Chondrocyte (in vitro differentiated cells): ENCODE measurements around the gene EIPR1. TPM values are rescaled to one million over a fixed set of nuclear protein-coding genes. Genes with fewer than 3 reads are reported as not detected.

ENCODE experiments used
- DNase-seq: peaks from one replicate; pipeline ENCODE4 v3.0.0; 2021; ENCODE audit warnings: mixed read lengths, low spot score
- H3K27ac Mint-ChIP-seq: one replicate; pipeline ENCODE4 v1.8.0; 2021; ENCODE audit warnings: mild to moderate bottlenecking, moderate library complexity, mixed read lengths; ENCODE audit not compliant: unreplicated experiment
- H3K27me3 Mint-ChIP-seq: 2 replicates; pipeline ENCODE4 v1.8.0; 2021; ENCODE audit warnings: low read depth, mixed read lengths
- H3K36me3 Mint-ChIP-seq: 2 replicates; pipeline ENCODE4 v1.8.0; 2021; ENCODE audit warnings: low read depth, mixed read lengths
- H3K4me1 Mint-ChIP-seq: 2 replicates; pipeline ENCODE4 v1.8.0; 2021; ENCODE audit warnings: low read depth, mild to moderate bottlenecking, mixed read lengths
- H3K4me3 Mint-ChIP-seq: one replicate; pipeline ENCODE4 v1.8.0; 2021; ENCODE audit warnings: mild to moderate bottlenecking, moderate library complexity, mixed read lengths; ENCODE audit not compliant: unreplicated experiment
- H3K9me3 Mint-ChIP-seq: 2 replicates; pipeline ENCODE4 v1.8.0; 2021; ENCODE audit warnings: low read depth, mixed read lengths
- total RNA-seq: library from RNA; stranded (reverse); gene quantifications from 3 replicates; pipeline ENCODE4 v1.2.1, GENCODE V29; 2021
- TF ChIP-seq, protein P1 (sequence below): fragments of 200-600 bp; sonication (generic); IDR thresholded peaks from 2 replicates; pipeline ENCODE4 v1.5.0; 2021; ENCODE audit warnings: antibody characterized with exemption, mild to moderate bottlenecking, moderate library complexity

EIPR1 gene
- total RNA-seq, 1 donor from 2014 or later = 18.2 TPM

DNA sequence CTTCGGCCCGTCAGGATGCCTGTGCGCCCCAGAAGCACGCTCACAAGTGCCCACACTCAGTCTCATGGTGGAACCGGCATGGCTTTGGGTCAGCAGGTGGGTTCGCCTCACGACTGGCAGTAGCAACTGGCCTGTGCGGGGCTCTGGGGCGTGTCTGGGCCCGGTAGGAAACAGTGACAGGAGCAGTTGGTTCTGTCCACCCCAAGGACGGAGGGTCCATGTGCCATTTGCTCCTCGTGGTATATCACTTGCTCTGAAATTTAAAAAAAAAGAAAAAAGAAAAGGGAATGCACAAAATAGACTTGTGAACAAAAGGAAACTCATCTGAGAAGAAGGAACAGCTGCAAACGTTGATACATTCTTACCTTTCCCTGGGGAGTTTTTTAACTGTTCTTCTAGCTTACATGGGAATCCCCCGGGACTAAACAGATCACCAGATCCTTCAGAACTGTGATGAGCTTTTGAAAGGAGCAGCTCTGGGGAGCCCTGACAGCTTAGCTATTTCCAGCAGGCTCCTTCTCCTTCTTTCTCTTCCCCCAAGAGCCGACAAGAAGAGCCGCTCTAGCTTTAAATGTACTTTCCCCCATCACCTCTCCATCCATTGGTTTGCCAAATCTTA lies 44.7 kb upstream of the EIPR1 start:
- H3K4me1 Mint-ChIP-seq = peaks cover 3% of the 10 kb centered on the region
- no peaks in the 10 kb centered on the region for H3K9me3 Mint-ChIP-seq
- no peaks in the 10 kb centered on the region for H3K27me3 Mint-ChIP-seq
- peaks cover 28% of the 10 kb centered on the region for H3K36me3 Mint-ChIP-seq
- DNase-seq = no peak
- H3K4me3 Mint-ChIP-seq = no peak overlapping the region
- peak overlapping the region; percentile 27 for H3K27ac Mint-ChIP-seq
- TF ChIP-seq, protein P1, sequence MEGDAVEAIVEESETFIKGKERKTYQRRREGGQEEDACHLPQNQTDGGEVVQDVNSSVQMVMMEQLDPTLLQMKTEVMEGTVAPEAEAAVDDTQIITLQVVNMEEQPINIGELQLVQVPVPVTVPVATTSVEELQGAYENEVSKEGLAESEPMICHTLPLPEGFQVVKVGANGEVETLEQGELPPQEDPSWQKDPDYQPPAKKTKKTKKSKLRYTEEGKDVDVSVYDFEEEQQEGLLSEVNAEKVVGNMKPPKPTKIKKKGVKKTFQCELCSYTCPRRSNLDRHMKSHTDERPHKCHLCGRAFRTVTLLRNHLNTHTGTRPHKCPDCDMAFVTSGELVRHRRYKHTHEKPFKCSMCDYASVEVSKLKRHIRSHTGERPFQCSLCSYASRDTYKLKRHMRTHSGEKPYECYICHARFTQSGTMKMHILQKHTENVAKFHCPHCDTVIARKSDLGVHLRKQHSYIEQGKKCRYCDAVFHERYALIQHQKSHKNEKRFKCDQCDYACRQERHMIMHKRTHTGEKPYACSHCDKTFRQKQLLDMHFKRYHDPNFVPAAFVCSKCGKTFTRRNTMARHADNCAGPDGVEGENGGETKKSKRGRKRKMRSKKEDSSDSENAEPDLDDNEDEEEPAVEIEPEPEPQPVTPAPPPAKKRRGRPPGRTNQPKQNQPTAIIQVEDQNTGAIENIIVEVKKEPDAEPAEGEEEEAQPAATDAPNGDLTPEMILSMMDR = no peak

DNA sequence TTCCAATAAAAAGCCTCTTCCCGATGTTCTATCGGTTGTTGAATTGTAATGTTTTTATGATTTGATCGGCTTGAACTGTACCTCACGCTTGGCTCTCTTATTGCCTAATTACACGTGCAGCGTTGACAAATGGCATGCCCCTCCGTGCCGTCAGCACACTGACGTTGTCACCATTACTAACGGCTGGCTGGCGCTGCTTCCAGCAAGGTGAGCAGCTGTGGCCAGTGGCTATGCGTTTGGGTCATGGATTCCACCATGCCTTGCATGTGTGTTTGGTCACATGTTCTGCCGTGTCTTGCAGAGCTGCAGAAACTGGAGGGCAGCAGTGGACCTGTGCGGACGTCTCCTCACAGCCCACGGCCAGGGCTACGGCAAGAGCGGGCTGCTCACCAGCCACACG lies 44.0 kb upstream of the EIPR1 start:
- no peak overlapping the region for H3K4me3 Mint-ChIP-seq
- TF ChIP-seq, protein P1 = no peak
- H3K9me3 Mint-ChIP-seq = no peaks in the 10 kb centered on the region
- DNase-seq = no peak
- no peaks in the 10 kb centered on the region for H3K27me3 Mint-ChIP-seq
- peaks cover 3% of the 10 kb centered on the region for H3K4me1 Mint-ChIP-seq
- H3K27ac Mint-ChIP-seq = no peak overlapping the region
- H3K36me3 Mint-ChIP-seq = peaks cover 26% of the 10 kb centered on the region

DNA sequence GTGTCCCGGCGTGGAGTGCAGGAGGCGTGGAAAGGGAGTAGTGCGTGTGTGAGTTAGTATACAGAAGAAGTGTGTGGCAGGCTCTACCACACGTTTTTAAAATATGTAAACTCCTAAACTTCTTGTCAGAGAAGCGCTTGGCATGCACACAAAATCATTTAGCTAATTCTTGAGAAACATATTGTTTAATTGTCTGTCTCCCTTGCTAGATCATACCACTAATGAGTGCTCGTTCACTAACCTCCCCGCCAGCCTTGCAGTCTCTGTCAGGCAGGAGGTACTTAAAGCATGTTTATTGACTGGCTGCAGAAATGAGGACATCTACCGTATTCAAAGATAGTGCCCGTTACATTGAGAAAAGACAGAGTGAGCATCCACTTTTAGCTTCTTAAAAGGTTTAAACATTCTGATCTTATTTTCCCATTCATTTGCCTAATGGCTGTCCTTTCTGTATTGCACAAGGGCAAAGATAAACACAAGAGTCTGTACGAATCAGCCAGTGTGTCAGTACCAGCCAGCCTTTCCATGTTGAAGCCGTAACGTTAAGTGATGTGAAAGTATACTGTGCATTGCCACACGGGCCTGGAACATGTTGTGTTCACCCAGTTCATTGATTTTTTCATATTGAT lies 43.3 kb upstream of the EIPR1 start:
- H3K27ac Mint-ChIP-seq = no peak overlapping the region
- H3K4me1 Mint-ChIP-seq = peaks cover 3% of the 10 kb centered on the region
- peaks cover 25% of the 10 kb centered on the region for H3K36me3 Mint-ChIP-seq
- TF ChIP-seq, protein P1 = no peak
- H3K9me3 Mint-ChIP-seq = no peaks in the 10 kb centered on the region
- DNase-seq = no peak
- no peaks in the 10 kb centered on the region for H3K27me3 Mint-ChIP-seq
- H3K4me3 Mint-ChIP-seq = no peak overlapping the region

DNA sequence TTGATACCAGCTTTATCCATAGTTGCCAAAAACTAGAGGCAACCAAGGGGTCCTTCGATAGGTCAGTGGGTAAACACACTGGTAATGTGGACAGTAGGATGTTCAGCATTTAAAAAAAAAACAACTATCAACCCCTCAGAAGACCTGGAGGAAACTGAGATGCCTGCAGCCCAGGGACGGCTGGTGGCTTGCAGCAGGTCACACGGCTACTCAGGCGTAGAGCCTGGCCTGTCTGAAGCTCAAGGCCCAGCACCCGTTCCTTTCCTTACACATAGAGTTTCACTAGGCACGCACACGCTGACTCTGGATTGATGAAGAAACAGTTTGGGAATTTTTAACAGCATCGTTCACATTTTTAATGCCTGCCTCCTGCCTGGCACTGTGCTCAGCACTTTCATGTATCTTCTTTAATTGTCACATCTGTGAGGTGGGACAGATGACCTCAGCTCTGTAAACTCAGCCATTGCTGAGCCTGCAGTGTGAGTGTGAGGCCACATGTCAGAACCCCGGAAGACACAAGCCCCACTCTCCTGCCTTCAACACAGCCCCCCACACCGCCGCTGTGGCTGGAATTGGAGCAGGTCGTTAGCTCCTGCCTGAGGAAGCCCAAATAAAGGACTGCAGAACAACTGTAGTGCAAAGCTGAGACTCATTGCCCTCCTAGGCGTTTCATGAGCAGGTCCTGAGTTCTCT lies 42.6 kb upstream of the EIPR1 start:
- no peak for DNase-seq
- Mint-ChIP-seq H3K27me3 (no peaks in the 10 kb centered on the region), H3K4me3 (no peak overlapping the region), H3K4me1 (peaks cover 3% of the 10 kb centered on the region), H3K36me3 (peaks cover 25% of the 10 kb centered on the region), H3K9me3 (no peaks in the 10 kb centered on the region), H3K27ac (no peak overlapping the region)
- TF ChIP-seq, protein P1 = no peak

DNA sequence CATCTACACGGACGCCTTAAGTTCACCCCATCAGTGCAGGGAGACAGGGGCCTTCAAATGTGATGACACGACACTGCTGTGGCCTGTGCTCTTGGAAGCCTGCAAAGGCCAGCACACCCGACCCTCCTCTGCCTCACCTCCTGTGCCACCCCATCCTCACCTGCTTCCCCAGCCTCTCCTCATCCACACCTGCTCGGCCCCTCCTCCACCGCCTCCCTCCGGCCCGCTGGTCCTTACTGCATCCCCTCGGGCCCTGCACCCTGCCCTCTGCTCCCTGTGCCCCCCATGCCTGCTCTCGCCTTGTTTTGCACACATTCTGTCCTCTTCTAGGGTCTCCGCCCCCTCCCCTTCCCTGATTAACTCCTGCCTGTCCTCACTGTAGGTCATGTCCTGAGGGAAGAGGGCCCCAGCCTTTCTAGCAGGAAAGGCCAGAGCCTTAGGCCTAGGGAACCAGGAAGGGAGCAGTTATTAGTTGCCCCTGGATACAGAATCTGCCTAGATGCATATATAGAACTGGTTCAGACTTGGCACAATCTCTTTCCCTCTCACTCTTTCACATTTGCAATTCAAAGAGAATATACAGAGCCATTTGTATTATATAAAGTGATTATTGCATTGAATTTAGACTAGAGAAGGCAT lies 41.3 kb upstream of the EIPR1 start:
- Mint-ChIP-seq H3K27me3 (no peaks in the 10 kb centered on the region), H3K9me3 (no peaks in the 10 kb centered on the region), H3K4me3 (no peak overlapping the region), H3K27ac (no peak overlapping the region), H3K36me3 (peaks cover 22% of the 10 kb centered on the region), H3K4me1 (peaks cover 2% of the 10 kb centered on the region)
- DNase-seq = no peak
- TF ChIP-seq, protein P1 = no peak
